T-helper 1 cell (primary cell): ENCODE measurements around the gene C4orf50.
"Not testable (repeated sequence)": the region's sequence is repeated elsewhere in the genome, so short reads cannot be mapped to it uniquely, and the experiment has no call there.

Experiments used
- DNase-seq, 5 donors: peaks; one replicate each; pipeline ENCODE4 v3.0.0-alpha.2; 2012 to 2020

The C4orf50 gene

GRCh38 chr4:5887011-5887360, 131.2 kb downstream of the C4orf50 start:
- DNase-seq, result no peak

- DNase-seq, result no peak
Measured at GRCh38 chr4:5885733-5886132, 132.5 kb downstream of the C4orf50 start.

DNA sequence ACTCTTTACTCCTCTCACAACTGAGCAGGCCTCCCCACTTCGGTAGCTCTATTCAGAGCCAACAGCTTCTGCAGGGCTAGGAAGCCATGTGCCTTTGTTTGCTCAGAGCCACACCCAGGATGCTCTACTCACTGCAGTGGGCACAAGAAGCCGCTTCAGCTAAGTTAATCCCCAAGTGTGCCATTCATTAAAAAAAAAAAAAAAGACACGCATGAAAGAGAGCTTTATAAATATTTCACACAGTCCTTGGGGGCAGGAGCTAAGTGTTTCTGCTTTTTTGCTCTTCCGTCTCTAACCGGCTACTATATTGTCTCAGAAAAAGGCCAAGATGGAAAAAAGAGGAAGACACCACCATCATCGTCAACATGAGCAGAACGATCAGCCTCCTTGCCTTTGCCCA, 133.4 kb downstream of the C4orf50 start:
- no peak for DNase-seq

GRCh38 chr4:5883916-5884315, 134.3 kb downstream of the C4orf50 start:
- no peak for DNase-seq

DNA sequence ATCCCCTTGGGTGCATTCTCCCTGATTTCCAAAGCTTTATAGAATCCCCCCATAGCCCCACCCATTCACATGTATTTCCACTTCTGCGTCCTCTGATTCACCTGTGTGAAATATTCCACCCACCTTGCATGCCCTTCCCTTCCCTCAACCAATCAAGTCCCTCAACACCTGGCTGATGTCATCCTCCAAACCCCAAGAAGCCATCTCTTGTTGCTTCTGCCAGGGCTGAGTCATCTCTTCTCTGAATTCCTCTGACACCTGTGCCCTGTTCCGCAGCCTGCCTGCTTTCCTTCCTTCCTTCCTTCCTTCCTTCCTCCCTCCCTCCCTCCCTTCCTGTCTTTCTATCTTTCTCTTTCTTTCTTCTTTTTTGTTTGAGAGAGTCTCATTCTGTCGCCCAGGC, 135.3 kb downstream of the C4orf50 start:
- no peak for DNase-seq

DNA sequence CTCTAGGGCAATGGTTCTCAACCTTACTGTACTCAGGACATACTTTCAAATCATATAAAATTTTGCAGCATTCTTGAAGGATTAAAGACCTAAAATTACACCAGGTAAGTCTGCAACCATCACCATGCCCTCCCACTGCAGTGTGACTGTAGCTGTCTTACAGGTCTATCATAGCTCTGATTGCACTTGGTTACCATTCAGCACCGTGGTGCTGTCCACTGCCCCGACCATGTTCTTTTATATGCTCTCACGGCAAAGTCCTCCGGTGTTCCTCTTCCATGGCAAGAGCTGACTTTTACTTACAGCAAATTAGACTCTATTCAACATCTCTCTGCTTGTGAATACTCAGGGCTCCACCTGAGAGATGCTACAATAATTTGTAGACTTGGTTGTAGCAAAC, 136.9 kb downstream of the C4orf50 start:
- DNase-seq, result no peak

GRCh38 chr4:5878359-5878758, 139.9 kb downstream of the C4orf50 start:
- no peak for DNase-seq

GRCh38 chr4:5877392-5877791, 140.8 kb downstream of the C4orf50 start:
- DNase-seq, result no peak

DNA sequence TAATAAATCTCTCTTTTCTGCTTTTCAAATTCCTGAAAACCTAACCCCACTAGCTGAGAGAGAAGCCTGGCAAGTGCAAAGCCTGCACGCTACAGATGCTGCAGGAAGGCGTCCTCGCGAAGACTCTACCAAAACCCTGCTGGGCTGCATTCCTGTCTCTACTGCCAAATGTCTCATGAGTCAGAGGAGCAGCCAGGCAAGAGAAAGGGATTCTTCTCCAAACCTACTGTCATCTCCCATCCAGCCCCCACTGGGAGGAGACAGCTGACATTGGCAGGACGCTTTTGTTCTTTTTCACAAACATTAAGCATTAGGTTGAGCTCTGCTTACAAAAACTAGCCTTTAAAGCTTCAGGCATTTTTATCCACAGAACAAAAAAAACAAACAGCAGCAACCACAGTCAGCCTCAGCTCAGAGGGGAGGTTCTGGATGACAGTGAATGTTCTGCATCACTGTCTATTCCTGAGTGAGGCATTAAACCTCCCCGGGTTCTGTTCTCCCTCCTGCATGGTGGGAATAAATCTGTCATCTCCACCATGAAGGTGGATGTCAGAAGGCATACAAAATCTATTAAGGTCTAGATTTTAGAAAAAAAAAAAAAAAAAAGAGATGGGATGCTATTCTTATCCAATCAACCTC, 143.3 kb downstream of the C4orf50 start:
- DNase-seq, result no peak

DNA sequence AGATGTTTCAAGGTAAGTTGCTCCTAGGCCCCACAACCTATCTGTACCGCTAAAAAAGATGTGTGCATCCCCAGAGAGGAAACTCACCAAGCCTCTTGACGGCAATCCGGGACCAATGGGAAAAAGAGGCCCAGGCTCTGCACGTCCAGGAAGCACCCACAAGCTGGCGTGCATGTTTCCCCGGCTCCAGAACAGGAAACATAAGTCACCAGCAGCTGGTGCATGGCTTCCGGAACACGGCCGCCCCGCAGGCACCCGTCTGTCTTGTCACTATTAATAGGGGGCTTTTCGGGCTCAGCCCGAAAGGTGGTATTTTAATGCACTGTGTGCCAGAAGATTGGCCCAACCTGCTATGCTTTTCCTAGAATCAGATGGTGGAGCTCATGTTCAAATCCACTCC, 147.5 kb downstream of the C4orf50 start:
- peak in 1 of 5 donors; percentile 25 for DNase-seq

DNA sequence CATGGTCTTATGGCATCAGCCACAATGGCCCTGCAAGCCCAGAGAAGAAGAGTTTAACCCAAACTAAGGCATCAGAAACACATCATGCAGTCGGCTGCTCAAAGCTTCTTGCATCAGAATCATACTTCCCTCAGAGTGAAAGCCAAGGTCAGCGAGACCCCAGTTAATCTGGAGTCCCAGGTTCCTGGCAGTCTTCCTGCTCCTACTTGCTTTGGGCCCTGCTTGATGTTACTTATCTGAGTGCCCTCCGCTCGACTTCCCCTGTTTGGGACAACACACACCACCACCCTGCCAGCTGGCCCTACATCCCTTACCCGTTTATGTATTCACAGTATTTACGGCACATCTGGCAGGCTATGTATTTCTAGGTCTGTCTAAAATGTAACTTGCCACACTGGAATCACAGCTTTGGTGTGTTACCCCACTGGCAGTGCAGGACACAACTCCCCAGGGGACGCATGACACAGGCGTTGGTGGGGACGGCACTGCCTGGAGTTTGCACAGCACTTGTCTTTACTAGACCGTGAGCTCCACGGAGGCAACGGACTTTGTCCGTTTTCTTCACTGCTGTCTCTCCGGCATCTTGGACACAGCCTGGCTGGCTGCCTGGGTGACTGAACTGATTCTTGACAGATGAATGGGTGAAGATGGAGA, 148.1 kb downstream of the C4orf50 start:
- DNase-seq, result no peak

DNA sequence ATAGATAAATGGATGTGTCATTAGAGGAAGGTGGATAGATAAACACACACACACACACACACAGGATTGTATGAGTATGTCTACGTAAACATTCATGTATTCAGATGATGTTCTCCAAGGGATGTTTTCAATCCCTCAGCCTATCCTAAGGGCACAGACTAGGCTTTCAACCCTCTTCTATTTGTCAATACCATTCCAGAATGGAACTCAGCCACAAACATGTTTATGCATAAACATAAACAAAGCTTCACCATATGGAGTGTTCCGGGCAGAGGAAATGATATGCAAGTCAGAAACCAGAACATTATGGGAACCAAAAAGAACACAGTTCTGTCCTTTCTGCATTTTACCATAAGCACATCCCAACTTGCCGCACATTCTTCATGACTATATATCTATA, 150.4 kb downstream of the C4orf50 start:
- DNase-seq, result no peak

DNA sequence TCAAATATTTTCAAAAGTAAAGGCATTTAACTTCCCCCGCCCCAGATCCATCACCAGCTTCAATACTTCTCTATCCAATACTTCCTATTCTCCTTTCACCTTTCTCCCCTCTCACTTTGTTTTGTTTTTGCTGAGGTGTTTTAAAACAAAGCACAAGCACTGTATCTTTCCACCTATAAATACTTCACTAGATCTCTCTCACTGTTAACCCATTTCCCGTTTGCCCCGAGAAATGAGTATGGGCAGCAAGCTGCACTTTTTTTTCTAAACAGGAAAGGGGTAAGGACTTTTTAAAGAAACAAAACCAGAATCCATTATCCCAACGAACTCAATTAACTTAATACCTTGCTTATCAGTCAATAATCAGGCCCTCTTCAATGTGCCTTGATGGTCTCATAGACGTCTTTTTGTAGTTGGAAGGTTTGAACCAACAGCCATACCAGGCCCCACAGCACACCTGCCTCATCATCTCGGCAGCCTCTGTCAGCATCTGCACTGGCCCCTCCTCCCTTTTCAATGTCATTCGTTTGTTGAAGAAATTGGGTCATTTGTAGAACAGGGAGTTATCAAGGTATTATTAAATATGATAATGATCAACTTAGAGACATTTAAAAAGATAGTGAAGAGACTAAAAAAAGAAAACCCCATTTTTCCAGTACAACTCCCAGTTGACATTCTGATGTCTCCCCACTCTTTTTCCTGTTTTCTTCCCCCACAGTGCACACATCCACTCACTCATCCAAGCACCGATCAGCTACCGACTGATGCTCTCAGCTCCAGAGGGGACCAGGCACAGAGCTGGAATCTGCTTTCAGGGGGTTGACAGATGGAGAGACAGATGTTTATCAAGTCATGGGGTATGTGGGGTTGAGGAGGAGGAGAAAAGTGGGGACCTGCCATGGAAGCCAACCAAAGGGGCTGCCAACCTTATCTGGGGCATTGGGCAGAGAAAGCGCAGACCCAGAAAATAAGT, 151.1 kb downstream of the C4orf50 start:
- DNase-seq, result peak in 1 of 5 donors; percentile 33

GRCh38 chr4:5865896-5866599, 152.2 kb downstream of the C4orf50 start:
- DNase-seq, result peak in 1 of 5 donors; percentile 54

- DNase-seq, result peak in 1 of 5 donors; percentile 87
Measured at GRCh38 chr4:5863461-5864113, 154.6 kb downstream of the C4orf50 start.

DNA sequence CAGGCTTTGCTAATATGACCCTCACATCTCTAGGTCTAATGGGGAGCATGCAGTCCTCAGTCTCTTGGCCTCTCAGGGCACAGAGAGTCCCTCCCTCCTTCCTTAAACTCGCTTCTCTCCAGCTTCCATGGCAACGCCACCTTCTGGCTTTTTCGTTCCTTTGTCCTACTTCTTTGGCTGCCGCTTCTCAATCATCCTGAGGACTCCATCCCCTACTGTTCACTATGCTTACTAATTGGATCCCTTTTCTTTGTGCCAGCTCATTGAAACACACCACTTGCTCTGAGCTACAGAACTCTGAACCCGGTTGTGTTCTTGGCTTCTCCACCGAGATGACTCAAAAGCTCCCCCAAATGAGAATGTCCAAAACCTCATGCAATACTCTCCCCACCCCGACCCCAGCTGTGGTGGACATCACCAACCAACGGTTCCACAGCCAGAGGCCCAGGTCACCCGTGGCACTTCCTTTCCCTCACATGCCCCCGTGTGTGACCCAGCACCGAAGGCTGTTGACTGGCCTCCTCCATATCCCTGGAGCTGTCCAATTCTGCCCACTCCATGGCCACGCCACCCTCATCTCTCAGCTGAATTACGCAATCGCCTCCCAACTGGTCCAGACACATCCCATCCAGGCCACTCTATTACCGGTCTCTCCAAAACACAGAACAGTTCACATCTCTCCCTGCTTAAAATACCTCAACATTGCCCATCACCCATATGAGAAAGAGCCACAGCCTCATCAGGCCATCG, 160.0 kb downstream of the C4orf50 start:
- DNase-seq, result no peak

DNA sequence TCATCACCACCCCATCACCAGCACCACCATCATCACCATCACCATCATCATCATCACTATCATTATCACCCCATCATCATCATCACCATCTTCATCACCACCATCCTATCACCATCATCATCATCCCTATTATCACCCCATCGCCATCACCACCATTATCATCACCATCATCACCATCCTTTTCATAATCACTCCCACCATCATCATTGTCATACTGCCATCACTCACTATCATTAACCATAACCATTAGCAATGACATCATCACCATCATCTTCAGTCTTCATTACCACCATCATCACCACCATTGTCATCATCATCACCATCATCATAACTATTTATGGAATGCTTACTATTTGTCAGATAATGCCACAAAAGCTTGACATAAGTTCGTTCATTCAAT, 161.0 kb downstream of the C4orf50 start:
- DNase-seq, result no peak

- not testable (repeated sequence) for DNase-seq
Measured at GRCh38 chr4:5856362-5856761, 161.9 kb downstream of the C4orf50 start.

- no peak for DNase-seq
Measured at GRCh38 chr4:5854929-5855328, 163.3 kb downstream of the C4orf50 start.

DNA sequence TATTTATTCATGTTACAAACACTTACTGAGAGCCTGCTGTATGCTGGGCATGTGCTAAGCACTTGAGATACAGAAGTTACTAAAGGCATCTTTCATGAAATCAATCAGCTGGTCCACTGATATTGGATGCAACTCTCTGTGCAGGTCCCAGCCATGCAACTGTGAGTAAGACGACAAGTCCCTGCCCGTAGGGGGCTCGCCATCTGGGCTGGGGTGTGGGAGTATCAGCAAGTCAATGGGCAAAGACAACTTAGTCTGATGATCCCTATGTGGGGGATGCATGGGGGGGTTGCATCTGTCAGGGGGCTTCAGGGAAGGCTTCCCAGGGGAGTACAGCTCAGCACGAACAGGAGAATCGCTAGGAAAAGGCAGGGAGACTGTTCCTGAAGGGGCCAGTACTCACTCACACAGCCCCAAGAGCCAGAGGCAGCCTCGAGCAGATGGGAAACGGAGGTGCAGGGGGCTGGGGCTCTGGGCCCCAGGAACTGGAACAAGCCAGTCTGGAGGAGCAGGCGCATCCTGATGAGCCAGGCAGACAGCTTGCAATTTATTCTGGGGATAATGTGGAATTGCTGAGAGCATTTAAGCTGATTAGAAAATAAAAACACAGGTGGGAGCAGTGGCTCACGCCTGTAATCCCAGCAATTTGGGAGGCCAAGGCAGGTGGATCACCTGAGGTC, 165.6 kb downstream of the C4orf50 start:
- DNase-seq, result no peak
